ENCODE results near the gene CNR2.

- TF ChIP-seq GATA1 (IDR thresholded peaks at IDR 0.05; ENCODE audit: low read depth, low read length), result no peak
- no peak for TF ChIP-seq POLR2A (IDR thresholded peaks at IDR 0.05; ENCODE audit: low read length)
Observed at GRCh38 chr1:23869051-23869450, 44.1 kb downstream of the CNR2 start.

Data from erythroblast (primary cell).